Osteocyte (in vitro differentiated cells): ENCODE results near the gene NELL2. TPM values are rescaled to one million over a fixed set of nuclear protein-coding genes. Genes with fewer than 3 reads are reported as not detected.

Source experiments
- DNase-seq: peaks from one replicate; pipeline ENCODE4 v3.0.0; 2021; ENCODE audit warnings: mixed read lengths; ENCODE audit not compliant: unreplicated experiment; ENCODE audit errors: extremely low spot score
- H3K27ac Mint-ChIP-seq: one replicate; pipeline ENCODE4 v1.8.0; 2021; ENCODE audit warnings: mild to moderate bottlenecking, mixed read lengths; ENCODE audit not compliant: unreplicated experiment
- H3K27me3 Mint-ChIP-seq: one replicate; pipeline ENCODE4 v1.8.0; 2021; ENCODE audit warnings: mixed read lengths; ENCODE audit not compliant: unreplicated experiment
- H3K36me3 Mint-ChIP-seq: one replicate; pipeline ENCODE4 v1.8.0; 2021; ENCODE audit warnings: mixed read lengths; ENCODE audit not compliant: unreplicated experiment
- H3K4me1 Mint-ChIP-seq: one replicate; pipeline ENCODE4 v1.8.0; 2021; ENCODE audit warnings: mixed read lengths; ENCODE audit not compliant: unreplicated experiment
- H3K4me3 Mint-ChIP-seq: one replicate; pipeline ENCODE4 v1.8.0; 2021; ENCODE audit warnings: mild to moderate bottlenecking, moderate library complexity, mixed read lengths; ENCODE audit not compliant: unreplicated experiment
- H3K9me3 Mint-ChIP-seq: one replicate; pipeline ENCODE4 v1.8.0; 2021; ENCODE audit warnings: mixed read lengths; ENCODE audit not compliant: unreplicated experiment
- total RNA-seq: library from RNA; stranded (reverse); gene quantifications from 2 replicates; pipeline ENCODE4 v1.2.1, GENCODE V29; 2021
- TF ChIP-seq, protein P1 (sequence below): fragments of 200-600 bp; sonication (generic); IDR thresholded peaks from 2 replicates; pipeline ENCODE4 v1.5.0; 2021; ENCODE audit warnings: antibody characterized with exemption, mild to moderate bottlenecking, moderate library complexity

Gene NELL2
- total RNA-seq, 1 donor from 2014 or later, result not detected

DNA sequence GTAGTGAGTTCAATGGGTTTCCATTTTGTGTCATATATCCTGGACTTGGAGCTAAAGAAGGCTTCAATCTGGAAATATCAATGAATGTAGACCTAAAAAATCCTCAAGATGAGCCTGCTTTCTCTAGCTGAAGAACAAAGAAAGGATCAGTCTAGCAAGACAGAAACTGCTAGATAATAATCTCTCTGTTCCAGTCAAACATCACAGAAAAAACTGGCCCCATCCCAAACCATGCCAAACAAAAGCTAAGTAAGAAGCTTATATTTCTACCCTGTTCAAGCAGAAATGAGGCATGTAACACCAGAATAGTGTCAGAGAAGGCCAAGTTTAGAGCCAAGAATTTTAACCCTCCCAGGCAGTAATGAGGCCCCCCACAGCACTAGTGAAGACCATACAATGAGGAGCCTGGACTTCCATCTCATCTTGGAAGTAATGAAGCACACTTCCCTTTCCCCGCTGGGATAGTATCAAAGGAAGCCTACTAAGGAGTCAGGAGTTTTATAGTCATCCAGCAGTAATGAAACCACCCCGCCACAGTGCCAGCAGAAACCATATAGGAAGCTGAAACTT, 95.8 kb downstream of the NELL2 start:
- peaks cover 5% of the 10 kb centered on the region for H3K9me3 Mint-ChIP-seq
- no peak overlapping the region for H3K4me3 Mint-ChIP-seq
- no peaks in the 10 kb centered on the region for H3K36me3 Mint-ChIP-seq
- no peaks in the 10 kb centered on the region for H3K4me1 Mint-ChIP-seq
- H3K27me3 Mint-ChIP-seq, result no peaks in the 10 kb centered on the region
- no peak for DNase-seq
- TF ChIP-seq, protein P1, sequence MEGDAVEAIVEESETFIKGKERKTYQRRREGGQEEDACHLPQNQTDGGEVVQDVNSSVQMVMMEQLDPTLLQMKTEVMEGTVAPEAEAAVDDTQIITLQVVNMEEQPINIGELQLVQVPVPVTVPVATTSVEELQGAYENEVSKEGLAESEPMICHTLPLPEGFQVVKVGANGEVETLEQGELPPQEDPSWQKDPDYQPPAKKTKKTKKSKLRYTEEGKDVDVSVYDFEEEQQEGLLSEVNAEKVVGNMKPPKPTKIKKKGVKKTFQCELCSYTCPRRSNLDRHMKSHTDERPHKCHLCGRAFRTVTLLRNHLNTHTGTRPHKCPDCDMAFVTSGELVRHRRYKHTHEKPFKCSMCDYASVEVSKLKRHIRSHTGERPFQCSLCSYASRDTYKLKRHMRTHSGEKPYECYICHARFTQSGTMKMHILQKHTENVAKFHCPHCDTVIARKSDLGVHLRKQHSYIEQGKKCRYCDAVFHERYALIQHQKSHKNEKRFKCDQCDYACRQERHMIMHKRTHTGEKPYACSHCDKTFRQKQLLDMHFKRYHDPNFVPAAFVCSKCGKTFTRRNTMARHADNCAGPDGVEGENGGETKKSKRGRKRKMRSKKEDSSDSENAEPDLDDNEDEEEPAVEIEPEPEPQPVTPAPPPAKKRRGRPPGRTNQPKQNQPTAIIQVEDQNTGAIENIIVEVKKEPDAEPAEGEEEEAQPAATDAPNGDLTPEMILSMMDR, result no peak
- H3K27ac Mint-ChIP-seq, result no peak overlapping the region

DNA sequence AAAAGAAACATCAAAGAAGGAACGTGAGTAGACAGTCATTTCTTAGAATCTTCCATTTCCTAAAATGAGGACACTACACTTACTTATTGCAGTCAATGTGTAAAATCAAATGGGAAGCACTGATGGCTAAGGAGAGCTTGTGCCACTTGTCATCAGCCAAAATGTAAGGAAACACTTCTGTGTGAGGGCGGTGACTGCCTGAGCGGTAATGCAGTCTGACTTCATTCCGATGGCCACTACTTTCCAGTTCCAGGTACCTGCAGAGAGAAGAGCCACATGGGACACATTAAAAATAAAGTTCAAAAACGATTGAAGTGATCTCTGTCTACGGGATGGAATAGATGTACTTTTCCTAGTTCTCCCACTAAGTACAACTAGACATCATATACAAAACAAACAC, 96.3 kb downstream of the NELL2 start:
- DNase-seq, result no peak
- Mint-ChIP-seq H3K27ac (no peak overlapping the region), H3K27me3 (no peaks in the 10 kb centered on the region), H3K4me3 (no peak overlapping the region), H3K4me1 (no peaks in the 10 kb centered on the region), H3K9me3 (peaks cover 5% of the 10 kb centered on the region), H3K36me3 (no peaks in the 10 kb centered on the region)
- TF ChIP-seq, protein P1, result no peak

DNA sequence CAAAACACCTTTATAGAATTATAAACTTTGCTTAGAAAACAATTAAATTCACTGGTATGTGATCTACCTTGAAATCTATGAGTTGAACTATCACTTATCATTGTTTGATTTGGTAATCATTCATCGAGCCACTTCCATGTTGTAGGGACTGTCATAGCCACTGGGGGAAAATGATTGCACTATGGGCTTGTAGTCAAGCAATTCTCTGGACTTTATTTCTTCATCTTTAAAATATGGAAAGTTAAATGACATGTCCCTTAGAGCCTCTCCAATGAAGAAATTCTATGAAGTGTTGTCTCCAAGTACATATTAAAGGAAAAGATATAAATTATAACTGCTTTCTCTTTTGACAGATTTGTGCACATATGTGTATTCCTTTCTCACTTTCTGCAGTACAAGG, 97.3 kb downstream of the NELL2 start:
- no peak for DNase-seq
- Mint-ChIP-seq H3K27me3 (no peaks in the 10 kb centered on the region), H3K9me3 (peaks cover 5% of the 10 kb centered on the region), H3K4me3 (no peak overlapping the region), H3K36me3 (no peaks in the 10 kb centered on the region), H3K4me1 (no peaks in the 10 kb centered on the region), H3K27ac (no peak overlapping the region)
- TF ChIP-seq, protein P1, result no peak

DNA sequence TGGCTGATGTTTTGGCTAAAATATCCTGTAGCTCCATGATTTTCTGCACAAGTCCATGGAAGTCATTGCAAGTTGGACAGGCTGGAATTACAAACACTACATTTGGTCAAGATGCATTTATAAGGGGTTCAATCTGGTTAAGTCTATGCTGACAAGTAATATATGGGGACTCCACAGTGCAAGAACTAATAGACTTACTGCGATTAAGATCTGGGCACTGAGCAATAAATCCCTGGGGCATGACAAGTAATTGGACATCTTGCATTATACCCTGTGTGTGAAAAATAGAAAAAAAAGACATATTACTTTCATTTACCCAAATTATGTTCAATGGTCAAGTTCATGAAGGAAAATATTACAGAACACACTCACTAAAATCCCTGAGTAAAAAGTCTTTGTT, 99.1 kb downstream of the NELL2 start:
- H3K27ac Mint-ChIP-seq, result no peak overlapping the region
- peaks cover 5% of the 10 kb centered on the region for H3K9me3 Mint-ChIP-seq
- no peak overlapping the region for H3K4me3 Mint-ChIP-seq
- H3K36me3 Mint-ChIP-seq, result no peaks in the 10 kb centered on the region
- H3K27me3 Mint-ChIP-seq, result no peaks in the 10 kb centered on the region
- H3K4me1 Mint-ChIP-seq, result no peaks in the 10 kb centered on the region
- DNase-seq, result no peak
- TF ChIP-seq, protein P1, result no peak

DNA sequence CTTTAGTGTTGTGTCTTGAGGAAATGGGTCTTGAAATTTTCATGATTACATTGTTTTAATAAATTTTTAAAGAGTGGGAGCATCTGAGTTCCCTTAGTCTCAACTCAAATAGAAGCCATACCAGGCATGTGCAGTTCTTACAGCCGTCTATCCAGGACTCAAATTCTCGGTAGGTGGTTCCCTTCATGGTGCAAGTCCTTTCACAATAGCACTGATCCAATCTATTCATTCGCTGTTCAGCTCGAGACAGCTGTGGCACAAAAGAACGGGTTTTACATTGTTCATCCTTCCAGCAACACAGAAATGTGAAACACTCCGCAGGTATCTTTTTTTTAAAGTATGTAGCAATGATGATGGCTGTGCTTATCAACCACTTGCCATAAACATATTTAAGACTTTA, 100.2 kb downstream of the NELL2 start:
- no peaks in the 10 kb centered on the region for H3K27me3 Mint-ChIP-seq
- no peak overlapping the region for H3K4me3 Mint-ChIP-seq
- no peaks in the 10 kb centered on the region for H3K4me1 Mint-ChIP-seq

More for the DNA sequence above, 100.2 kb downstream of the NELL2 start:
- no peaks in the 10 kb centered on the region for H3K36me3 Mint-ChIP-seq
- TF ChIP-seq, protein P1, result no peak
- no peak overlapping the region for H3K27ac Mint-ChIP-seq
- no peaks in the 10 kb centered on the region for H3K9me3 Mint-ChIP-seq
- DNase-seq, result no peak
